ENCODE data around the gene CMTM3. TPM values are rescaled to one million over a fixed set of nuclear protein-coding genes. Genes with fewer than 3 reads are reported as not detected.
"Not testable (repeated sequence)": the region's sequence is repeated elsewhere in the genome, so short reads cannot be mapped to it uniquely, and the experiment has no call there.

Gene CMTM3
- total RNA-seq, 1 donor from 2014 or later, result 8.7 TPM

- DNase-seq, result no peak
Measured at GRCh38 chr16:66610111-66610820, 5.8 kb downstream of the CMTM3 start.

DNA sequence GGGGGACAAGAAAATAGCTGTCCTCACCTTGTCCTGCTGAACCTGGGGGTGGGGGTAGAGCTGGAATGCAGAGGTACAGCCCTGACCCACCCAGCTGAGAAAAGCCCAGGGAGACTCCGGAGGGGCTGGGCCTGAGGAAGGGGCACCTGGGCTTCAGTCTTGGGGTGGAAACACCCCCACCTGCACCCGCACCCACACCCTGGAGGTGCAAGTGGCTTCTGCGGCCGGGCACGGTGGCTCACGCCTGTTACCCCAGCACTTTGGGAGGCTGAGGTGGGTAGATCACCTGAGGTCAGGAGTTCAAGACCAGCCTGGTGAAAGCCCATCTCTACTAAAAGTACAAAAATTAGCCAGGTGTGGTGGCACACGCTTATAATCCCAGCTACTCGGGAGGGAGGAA, 7.4 kb downstream of the CMTM3 start:
- not testable (repeated sequence) for DNase-seq

DNA sequence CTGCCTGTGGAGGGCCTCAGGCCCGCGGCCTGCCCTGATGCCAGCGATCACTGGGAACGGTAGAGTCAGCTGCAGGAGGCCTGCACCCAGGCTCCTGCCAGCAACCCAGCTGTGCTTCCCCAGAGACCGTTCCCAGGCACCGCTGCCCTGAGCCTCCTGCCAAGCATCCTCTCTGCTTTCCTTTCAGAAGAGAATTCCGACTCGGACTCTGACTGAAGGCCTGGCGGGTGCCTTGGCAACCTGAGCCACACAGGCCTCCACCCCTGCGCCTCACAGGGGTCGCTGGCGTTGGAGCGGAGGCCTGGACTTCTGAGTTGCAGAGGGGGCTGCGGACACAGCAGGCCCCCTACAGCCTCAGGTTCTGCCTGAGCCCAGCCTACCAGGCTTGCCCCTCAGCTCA, 7.9 kb downstream of the CMTM3 start:
- DNase-seq, result no peak

DNA sequence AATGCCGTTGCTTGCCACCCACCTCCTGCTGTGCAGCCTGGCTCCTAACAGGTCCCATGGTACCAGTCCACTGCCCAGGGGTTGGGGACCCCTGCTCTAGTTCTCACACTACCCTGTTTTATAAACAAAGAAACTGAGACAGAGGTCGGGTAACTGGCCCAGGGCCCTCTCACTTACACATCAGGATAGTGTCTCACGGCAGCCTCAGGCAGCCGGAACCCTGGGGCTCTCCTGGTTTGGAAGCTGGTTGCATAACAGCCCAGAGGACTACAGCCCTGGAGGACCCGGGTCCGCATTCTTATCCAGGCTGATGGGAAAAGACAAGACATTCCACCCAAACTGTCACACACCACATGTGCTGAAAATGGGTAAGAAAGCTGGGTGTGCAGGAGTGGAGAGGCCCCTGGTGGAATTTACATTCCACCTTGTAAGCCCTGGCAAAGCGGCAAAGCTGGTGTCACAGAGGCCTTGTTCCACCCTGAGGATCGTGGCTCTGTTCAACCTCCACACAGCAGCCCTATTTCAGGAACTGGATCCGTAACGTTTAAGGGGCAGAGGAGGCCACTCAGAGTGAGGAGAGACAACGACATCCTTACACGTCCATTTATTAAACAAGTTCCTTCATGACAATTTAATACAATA, 9.8 kb downstream of the CMTM3 start:
- DNase-seq, result no peak

DNA sequence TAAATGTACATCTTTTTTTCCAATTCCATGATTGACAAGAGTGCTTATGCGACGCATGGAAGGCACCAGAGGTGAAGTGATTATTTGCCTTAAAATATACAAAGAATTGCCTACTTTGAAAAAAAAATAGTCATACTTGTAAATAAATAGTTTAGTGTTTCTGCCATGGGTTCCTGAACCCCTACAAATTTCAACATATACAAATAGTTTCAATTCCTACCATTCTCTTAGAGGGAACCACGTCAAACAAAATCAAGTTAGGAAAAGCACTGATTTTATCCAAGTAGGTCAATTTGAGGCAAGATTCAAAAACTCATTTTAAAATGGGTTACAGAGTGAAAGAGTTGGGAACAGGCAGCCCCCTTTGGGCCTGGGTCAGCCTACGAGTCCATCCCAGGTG, 11.7 kb downstream of the CMTM3 start:
- DNase-seq, result no peak

DNA sequence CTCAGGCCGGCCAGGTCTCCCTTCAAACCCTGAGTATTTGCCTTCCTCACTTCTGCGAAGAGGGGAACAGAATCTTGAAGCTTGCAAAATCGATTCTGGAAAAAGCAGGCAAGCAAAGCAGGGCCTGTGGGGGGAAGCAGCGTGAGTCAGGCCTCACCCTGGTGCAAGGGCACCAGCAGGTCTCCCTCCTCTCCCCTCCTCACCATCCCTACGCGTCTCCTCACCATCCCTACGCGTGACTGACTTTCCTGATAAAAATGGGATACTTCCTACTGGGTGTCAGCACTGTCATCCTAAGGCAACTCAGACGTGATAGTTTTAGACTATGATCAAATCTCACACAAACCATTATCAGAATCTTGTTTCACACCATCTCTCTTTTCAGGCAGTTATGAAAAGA, 12.1 kb downstream of the CMTM3 start:
- DNase-seq, result no peak

- DNase-seq, result no peak
Measured at GRCh38 chr16:66617010-66617434, 12.5 kb downstream of the CMTM3 start.

- no peak for DNase-seq
Measured at GRCh38 chr16:66617728-66618127, 13.2 kb downstream of the CMTM3 start.

GRCh38 chr16:66618588-66619375, 14.3 kb downstream of the CMTM3 start:
- no peak for DNase-seq

- no peak for DNase-seq
Measured at GRCh38 chr16:66619534-66620428, 15.3 kb downstream of the CMTM3 start.

GRCh38 chr16:66620429-66620795, 15.9 kb downstream of the CMTM3 start:
- DNase-seq, result no peak

GRCh38 chr16:66621973-66622372, 17.5 kb downstream of the CMTM3 start:
- DNase-seq, result no peak

DNA sequence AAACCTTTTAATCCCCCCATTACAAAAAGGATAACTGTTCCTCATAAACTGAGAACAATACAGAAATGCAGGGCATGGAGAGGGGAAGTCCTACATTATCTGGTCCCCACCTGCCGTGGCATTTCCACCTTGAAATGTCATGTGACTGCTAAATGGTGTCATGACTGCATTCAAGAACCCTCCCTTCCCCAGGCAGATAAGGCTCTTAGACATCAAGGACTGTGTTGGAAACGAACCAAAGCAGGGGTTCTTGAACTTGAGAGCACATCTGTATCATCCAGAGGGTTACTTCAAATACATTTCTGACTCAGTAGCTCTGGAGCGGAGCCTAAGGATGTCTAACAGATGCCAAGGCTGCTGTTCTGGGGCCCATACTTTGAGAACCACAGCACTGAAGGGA, 18.4 kb downstream of the CMTM3 start:
- no peak for DNase-seq

DNA sequence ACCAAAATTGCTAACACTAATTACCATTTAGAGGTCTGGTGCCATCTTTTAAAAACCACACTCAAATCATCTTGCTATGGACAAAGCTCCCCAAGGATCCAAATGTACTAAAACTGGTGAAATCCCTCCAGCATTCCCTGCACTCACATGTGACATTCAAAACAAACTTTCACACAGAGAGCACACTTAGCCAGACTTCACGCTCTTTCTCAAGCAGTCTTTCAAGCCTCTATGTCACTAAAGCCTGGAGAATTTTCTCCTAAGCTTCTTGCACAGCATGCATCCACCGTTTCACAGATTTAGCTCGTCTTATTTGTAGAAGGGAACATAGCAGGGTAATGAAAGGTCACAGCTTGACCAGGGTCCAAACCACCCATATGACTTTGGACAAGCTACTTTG, 19.3 kb downstream of the CMTM3 start:
- DNase-seq, result no peak

DNA sequence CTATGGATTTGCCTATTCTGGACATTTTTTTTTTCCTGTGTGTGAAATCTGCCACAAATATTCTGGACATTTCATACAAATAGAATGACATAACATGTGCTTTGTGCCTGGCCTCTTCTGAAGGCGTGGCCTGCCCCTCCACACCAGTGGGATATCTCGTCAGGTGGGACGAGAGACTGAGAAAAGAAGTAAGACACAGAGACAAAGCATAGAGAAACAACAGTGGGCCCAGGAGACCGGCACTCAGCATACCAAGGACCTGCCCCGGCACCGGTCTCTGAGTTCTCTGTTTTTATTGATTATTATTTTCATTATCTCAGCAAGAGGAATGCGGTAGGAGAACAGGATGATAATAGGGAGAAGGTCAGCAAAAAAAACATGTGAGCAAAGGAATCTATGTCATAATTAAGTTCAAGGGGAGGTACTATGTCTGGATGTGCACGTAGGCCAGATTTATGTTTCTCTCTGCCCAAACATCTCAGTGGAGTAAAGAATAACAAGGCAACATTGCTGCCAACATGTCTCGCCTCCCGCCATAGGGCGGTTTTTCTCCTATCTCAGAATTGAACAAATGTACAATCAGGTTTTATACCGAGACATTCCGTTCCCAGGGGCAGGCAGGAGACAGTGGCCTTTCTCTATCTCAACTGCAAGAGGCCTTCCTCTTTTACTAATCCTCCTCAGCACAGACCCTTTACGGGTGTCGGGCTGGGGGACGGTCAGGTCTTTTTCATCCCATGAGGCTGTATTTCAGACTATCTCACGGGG, 23.3 kb downstream of the CMTM3 start:
- DNase-seq, result not testable (repeated sequence)

DNA sequence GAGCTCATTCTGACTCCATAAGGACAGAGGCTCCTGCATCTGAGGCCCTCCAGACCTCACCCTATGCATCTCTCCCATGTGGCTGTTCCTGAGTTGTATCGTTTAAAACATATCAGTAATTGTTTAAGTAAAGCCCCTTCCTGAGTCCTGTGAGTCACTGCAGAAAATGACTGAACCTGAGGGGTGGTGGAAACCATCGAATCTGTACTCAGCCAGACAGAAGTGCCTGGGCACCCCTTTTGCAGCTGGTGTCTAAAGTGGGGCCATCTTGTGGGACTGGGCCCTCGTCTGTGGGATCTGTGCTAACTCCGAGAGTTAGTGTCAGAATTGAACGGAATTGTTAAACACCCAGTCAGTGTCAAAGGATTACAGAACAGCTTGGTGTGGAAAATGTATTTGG, 25.4 kb downstream of the CMTM3 start:
- DNase-seq, result no peak

- DNase-seq, result not testable (repeated sequence)
Measured at GRCh38 chr16:66630561-66631260, 26.2 kb downstream of the CMTM3 start.

DNA sequence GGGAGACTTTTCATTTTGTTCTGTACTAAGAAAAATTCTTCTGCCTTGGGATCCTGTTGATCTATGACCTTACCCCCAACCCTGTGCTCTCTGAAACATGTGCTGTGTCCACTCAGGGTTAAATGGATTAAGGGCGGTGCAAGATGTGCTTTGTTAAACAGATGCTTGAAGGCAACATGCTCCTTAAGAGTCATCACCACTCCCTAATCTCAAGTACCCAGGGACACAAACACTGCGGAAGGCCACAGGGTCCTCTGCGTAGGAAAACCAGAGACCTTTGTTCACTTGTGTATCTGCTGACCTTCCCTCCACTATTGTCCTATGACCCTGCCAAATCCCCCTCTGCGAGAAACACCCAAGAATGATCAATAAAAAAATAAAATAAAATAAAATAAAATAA, 27.1 kb downstream of the CMTM3 start:
- DNase-seq, result not testable (repeated sequence)

- DNase-seq, result no peak
Measured at GRCh38 chr16:66634527-66635196, 30.2 kb downstream of the CMTM3 start.

- no peak for DNase-seq
Measured at GRCh38 chr16:66635406-66635805, 30.9 kb downstream of the CMTM3 start.
